MCF 10A (cell line): ENCODE results near the gene PBX3. TPM values are rescaled to one million over a fixed set of nuclear protein-coding genes. Genes with fewer than 3 reads are reported as not detected.
A peak's percentile ranks its signal among the peaks of the same experiment; 100 is the strongest.

ENCODE experiments used
- BruUV-seq: library from RNA; stranded (reverse); fragments of 400-500 nt; replicated peaks from 2 replicates; lab custom pipeline; 2021; lab: Mats Ljungman, UMichigan
- CTCF ChIA-PET: fragments of 300-600 bp; sonication (Branson Sonifier 250); formaldehyde crosslinking; extraction: SDS; loops from one replicate; lab custom pipeline; 2021; ENCODE audit warnings: antibody characterized with exemption, inconsistent platforms; lab: Yijun Ruan, JAX
- POLR2A ChIA-PET: fragments of 300-600, 350-650 bp; sonication (Branson Sonifier 250); formaldehyde crosslinking; extraction: SDS; loops from one replicate; lab custom pipeline; 2020; ENCODE audit warnings: antibody characterized with exemption, inconsistent platforms; lab: Yijun Ruan, JAX
- DNase-seq: peaks from one replicate; pipeline ENCODE4 v3.0.0-alpha.2; 2018; ENCODE audit not compliant: unreplicated experiment
- H3K27ac Mint-ChIP-seq: one replicate; pipeline ENCODE4 v1.8.0; 2022; ENCODE audit warnings: mild to moderate bottlenecking, low read depth, mixed read lengths; ENCODE audit not compliant: unreplicated experiment
- H3K27me3 Mint-ChIP-seq: one replicate; pipeline ENCODE4 v1.8.0; 2022; ENCODE audit warnings: mixed read lengths; ENCODE audit not compliant: insufficient read depth, unreplicated experiment
- H3K36me3 Mint-ChIP-seq: one replicate; pipeline ENCODE4 v1.8.0; 2022; ENCODE audit warnings: mild to moderate bottlenecking, moderate library complexity, mixed read lengths; ENCODE audit not compliant: insufficient read depth, unreplicated experiment
- H3K4me1 Mint-ChIP-seq: one replicate; pipeline ENCODE4 v1.8.0; 2022; ENCODE audit warnings: mixed read lengths; ENCODE audit not compliant: insufficient read depth, unreplicated experiment
- H3K4me3 Mint-ChIP-seq: one replicate; pipeline ENCODE4 v1.8.0; 2022; ENCODE audit warnings: mild to moderate bottlenecking, moderate library complexity, mixed read lengths; ENCODE audit not compliant: unreplicated experiment
- H3K9me3 Mint-ChIP-seq: one replicate; pipeline ENCODE4 v1.8.0; 2022; ENCODE audit warnings: mixed read lengths; ENCODE audit not compliant: unreplicated experiment
- CTCF ChIP-seq: fragments of 200-600 bp; IDR thresholded peaks from one replicate; pipeline ENCODE4 v1.8.0; 2022; ENCODE audit warnings: antibody characterized with exemption, mild to moderate bottlenecking; ENCODE audit not compliant: unreplicated experiment
- intact Hi-C: fragments of 100-400 bp; cut with micrococcal nuclease; formaldehyde crosslinking; loops from 2 replicates; pipeline ENCODE4 v1.14.1; 2022
- total RNA-seq: library from RNA; stranded (reverse); gene quantifications from 2 replicates; pipeline ENCODE4 v1.2.3, GENCODE V29; 2022

The PBX3 gene
- total RNA-seq, 1 experiment from 2014 or later: 17.5 TPM

GRCh38 chr9:125878164-125878631, 131.0 kb downstream of the PBX3 start:
- Mint-ChIP-seq H3K27me3 (no peaks in the 10 kb centered on the region), H3K4me3 (no peak overlapping the region), H3K4me1 (peaks cover 6% of the 10 kb centered on the region), H3K36me3 (no peaks in the 10 kb centered on the region), H3K9me3 (no peaks in the 10 kb centered on the region), H3K27ac (no peak overlapping the region)
- intact Hi-C loops: no loop called here
- no peak for TF ChIP-seq CTCF
- peak; percentile 41 for DNase-seq
- CTCF ChIA-PET: interaction anchor here (0.7 kb wide), 1 partner anchor 489 kb away, joined by 3 read pairs; no protein-coding TSS in a partner anchor
- POLR2A ChIA-PET: interaction anchor here (1.2 kb wide), 1 partner anchor 13 kb away, joined by 3 read pairs; no protein-coding TSS in a partner anchor
- no TSS peak for BruUV-seq

- intact Hi-C loops: no loop called here
- POLR2A ChIA-PET: interaction anchor here (0.7 to 0.8 kb wide), 3 partner anchors 16 to 907 kb away, joined by 3 read pairs; no protein-coding TSS in a partner anchor
- no peak for TF ChIP-seq CTCF
- CTCF ChIA-PET: interaction anchor here (1.1 kb wide), 1 partner anchor 619 kb away, joined by 6 read pairs; no protein-coding TSS in a partner anchor
- Mint-ChIP-seq H3K4me1 (peaks cover 10% of the 10 kb centered on the region), H3K4me3 (no peak overlapping the region), H3K27me3 (no peaks in the 10 kb centered on the region), H3K9me3 (no peaks in the 10 kb centered on the region), H3K36me3 (no peaks in the 10 kb centered on the region), H3K27ac (no peak overlapping the region)
- no peak for DNase-seq
- no TSS peak for BruUV-seq
These were observed 133.9 kb downstream of the PBX3 start for GRCh38 chr9:125881042-125881441.

GRCh38 chr9:125883565-125884217, 136.5 kb downstream of the PBX3 start:
- CTCF ChIA-PET: interaction anchor here (1.0 kb wide), 1 partner anchor 18 kb away, joined by 5 read pairs; no protein-coding TSS in a partner anchor
- no peak overlapping the region for H3K4me3 Mint-ChIP-seq
- DNase-seq: no peak
- no peak overlapping the region for H3K27ac Mint-ChIP-seq
- H3K27me3 Mint-ChIP-seq: no peaks in the 10 kb centered on the region
- BruUV-seq: no TSS peak
- peaks cover 11% of the 10 kb centered on the region for H3K4me1 Mint-ChIP-seq
- no peaks in the 10 kb centered on the region for H3K9me3 Mint-ChIP-seq
- H3K36me3 Mint-ChIP-seq: no peaks in the 10 kb centered on the region
- TF ChIP-seq CTCF: no peak
- POLR2A ChIA-PET: no interaction called here
- intact Hi-C loops: no loop called here

- intact Hi-C loops: no loop called here
- H3K9me3 Mint-ChIP-seq: no peaks in the 10 kb centered on the region
- H3K4me3 Mint-ChIP-seq: no peak overlapping the region
- H3K27ac Mint-ChIP-seq: no peak overlapping the region
- ChIA-PET CTCF (interaction anchor here (1.0 kb wide), 1 partner anchor 17 kb away, joined by 5 read pairs; no protein-coding TSS in a partner anchor), POLR2A (no interaction called here)
- no peak for DNase-seq
- peaks cover 11% of the 10 kb centered on the region for H3K4me1 Mint-ChIP-seq
- H3K27me3 Mint-ChIP-seq: no peaks in the 10 kb centered on the region
- no TSS peak for BruUV-seq
- no peak for TF ChIP-seq CTCF
- no peaks in the 10 kb centered on the region for H3K36me3 Mint-ChIP-seq
These were observed 137.0 kb downstream of the PBX3 start for GRCh38 chr9:125884218-125884595.
